Tibial nerve (tissue), 4 donors: Measurements from ENCODE around the gene CUX1. TPM values are rescaled to one million over a fixed set of nuclear protein-coding genes. Genes with fewer than 3 reads are reported as not detected.

Experiments
- DNase-seq, 2 donors: peaks; one replicate each; pipeline ENCODE4 v3.0.0-alpha.2; 2019; ENCODE audit warnings: low spot score in 2 of 2
- H3K27ac ChIP-seq, 4 donors: fragments of 200-600 bp; sonication (generic) in 3 of 4; one replicate each; pipeline ENCODE4 v1.5.1; 2017 to 2019; ENCODE audit warnings: mild to moderate bottlenecking in 1 of 4
- H3K27me3 ChIP-seq, 2 donors: fragments of 200-600 bp; sonication (generic) in 1 of 2; one replicate each; pipeline versions ENCODE4 v1.5.1 to v1.6.0; 2017 to 2019
- H3K36me3 ChIP-seq, 3 donors: fragments of 200-600 bp; sonication (generic); one replicate each; pipeline ENCODE4 v1.5.1; 2018 to 2019
- H3K4me1 ChIP-seq, 4 donors: fragments of 200-600 bp; sonication (generic) in 3 of 4; one replicate each; pipeline ENCODE4 v1.5.1; 2017 to 2019
- H3K4me3 ChIP-seq, 4 donors: fragments of 200-600 bp; sonication (generic) in 3 of 4; one replicate each; pipeline ENCODE4 v1.5.1; 2017 to 2019; ENCODE audit warnings: mild to moderate bottlenecking in 1 of 4, moderate library complexity in 1 of 4
- H3K9me3 ChIP-seq, 4 donors: fragments of 200-600 bp; sonication (generic) in 3 of 4; one replicate each; pipeline ENCODE4 v1.5.1; 2017 to 2019
- EP300 ChIP-seq, 2 donors: sonication (generic); formaldehyde crosslinking; IDR thresholded peaks; one replicate each; pipeline ENCODE4 v1.6.1; 2017; ENCODE audit warnings: antibody characterized with exemption in 2 of 2, mild to moderate bottlenecking in 1 of 2
- POLR2A ChIP-seq, 2 donors: fragments of 450-650 bp; IDR thresholded peaks; one replicate each; pipeline ENCODE4 v1.6.1; 2017; ENCODE audit warnings: antibody characterized with exemption in 2 of 2, mild to moderate bottlenecking in 2 of 2, moderate library complexity in 2 of 2
- WGBS, 2 donors: methylation state at CpG; one replicate each; pipeline ENCODE4 v1.1.5; 2018; 5-methylcytosine and 5-hydroxymethylcytosine counted together
- total RNA-seq, 4 donors: library from RNA; depleted of rRNA; stranded (reverse); fragments of >200 nt; gene quantifications; one replicate each; pipeline ENCODE4 v1.1.0, GENCODE V29; 2016
- TF ChIP-seq, protein P1 (sequence below), 5 experiments: fragments of 200-600 bp in 3 of 5; fragments of 450-650 bp in 2 of 5; sonication (generic) in 3 of 5; IDR thresholded peaks; one replicate each; pipeline ENCODE4 v1.5.1; 2016 to 2019; ENCODE audit warnings: antibody characterized with exemption in 5 of 5, mild to moderate bottlenecking in 3 of 5, moderate library complexity in 2 of 5

CUX1 gene
- total RNA-seq, 4 donors from 2014 or later: 74.5 to 104 (median 84.3) TPM

DNA sequence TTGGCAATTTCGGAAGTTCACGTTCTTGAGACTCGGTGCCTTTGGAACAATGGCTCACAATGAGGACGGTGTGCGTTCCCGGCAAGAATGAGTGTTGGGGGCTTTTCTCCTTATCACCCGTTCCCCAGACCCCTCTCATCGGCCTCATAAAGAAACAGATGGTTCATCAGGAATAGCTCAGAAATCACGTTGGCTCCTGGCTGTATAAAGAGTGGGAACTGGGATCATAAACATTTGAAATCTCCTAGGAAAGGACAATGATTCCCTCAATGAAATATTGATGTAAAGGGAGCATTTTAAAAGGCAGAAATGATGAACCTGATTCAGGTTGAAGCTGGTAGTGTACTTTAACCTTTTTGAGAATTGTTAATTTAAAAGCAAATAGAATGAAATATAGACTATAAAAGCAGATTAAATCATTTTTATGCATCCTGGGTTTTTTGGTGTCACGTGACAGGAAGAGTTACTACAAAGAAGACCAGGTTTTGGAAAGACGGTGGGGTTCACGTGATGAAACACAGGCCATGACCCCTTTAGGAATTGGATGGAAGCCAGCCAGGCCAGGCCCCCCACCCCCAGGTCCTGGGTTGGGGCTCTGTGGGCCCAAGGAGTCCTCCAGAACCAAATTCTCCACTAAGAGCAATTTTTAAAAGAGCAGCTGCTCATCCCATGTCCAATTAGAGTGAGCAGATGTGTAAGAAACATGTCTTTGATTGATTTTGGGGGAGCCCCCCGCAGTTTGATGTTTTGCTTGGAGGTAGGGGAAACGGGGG lies 63.0 kb downstream of the CUX1 start:
- DNase-seq: no peak
- peak overlapping the region in 2 of 4 donors; percentile 16 to 83 for H3K27ac ChIP-seq
- peaks cover 0 to 61% (median 14%) of the 10 kb centered on the region in 4 donors for H3K4me1 ChIP-seq
- TF ChIP-seq, protein P1, sequence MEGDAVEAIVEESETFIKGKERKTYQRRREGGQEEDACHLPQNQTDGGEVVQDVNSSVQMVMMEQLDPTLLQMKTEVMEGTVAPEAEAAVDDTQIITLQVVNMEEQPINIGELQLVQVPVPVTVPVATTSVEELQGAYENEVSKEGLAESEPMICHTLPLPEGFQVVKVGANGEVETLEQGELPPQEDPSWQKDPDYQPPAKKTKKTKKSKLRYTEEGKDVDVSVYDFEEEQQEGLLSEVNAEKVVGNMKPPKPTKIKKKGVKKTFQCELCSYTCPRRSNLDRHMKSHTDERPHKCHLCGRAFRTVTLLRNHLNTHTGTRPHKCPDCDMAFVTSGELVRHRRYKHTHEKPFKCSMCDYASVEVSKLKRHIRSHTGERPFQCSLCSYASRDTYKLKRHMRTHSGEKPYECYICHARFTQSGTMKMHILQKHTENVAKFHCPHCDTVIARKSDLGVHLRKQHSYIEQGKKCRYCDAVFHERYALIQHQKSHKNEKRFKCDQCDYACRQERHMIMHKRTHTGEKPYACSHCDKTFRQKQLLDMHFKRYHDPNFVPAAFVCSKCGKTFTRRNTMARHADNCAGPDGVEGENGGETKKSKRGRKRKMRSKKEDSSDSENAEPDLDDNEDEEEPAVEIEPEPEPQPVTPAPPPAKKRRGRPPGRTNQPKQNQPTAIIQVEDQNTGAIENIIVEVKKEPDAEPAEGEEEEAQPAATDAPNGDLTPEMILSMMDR (IDR thresholded peaks at IDR 0.05): no peak
- no peak for TF ChIP-seq EP300 (IDR thresholded peaks at IDR 0.05)
- TF ChIP-seq POLR2A (IDR thresholded peaks at IDR 0.05): no peak
- no peaks in the 10 kb centered on the region for H3K36me3 ChIP-seq
- no peaks in the 10 kb centered on the region for H3K9me3 ChIP-seq
- no peaks in the 10 kb centered on the region for H3K27me3 ChIP-seq
- H3K4me3 ChIP-seq: no peak overlapping the region
- 73% methylated on average over 14 of the region's 14 CpGs for WGBS, 2 donors

DNA sequence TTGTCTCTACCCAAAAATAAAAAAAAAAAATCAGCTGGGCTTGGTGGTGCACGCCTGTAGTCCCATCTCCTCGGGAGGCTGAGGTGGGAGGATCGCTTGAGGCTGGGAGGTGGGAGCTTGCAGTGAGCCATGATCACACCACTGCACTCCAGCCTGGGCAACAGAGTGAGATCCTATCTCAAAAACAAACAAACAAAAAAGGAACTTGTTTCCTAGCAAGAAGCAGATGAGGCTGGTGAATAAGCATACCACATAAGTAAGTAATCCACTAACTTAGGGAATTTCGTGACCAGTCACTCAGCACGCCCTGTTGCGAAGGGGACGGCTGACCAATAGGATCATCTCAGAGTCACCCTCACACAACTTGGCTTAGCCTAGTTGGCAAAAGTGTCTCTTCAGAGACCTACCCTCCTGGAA lies 64.6 kb downstream of the CUX1 start:
- H3K27me3 ChIP-seq: no peaks in the 10 kb centered on the region
- H3K27ac ChIP-seq: peak overlapping the region in 3 of 4 donors; percentile 10 to 83 (median 74)
- WGBS, 2 donors: 84 to 89% methylated on average over 7 of the region's 7 CpGs
- no peak overlapping the region for H3K4me3 ChIP-seq
- no peaks in the 10 kb centered on the region for H3K9me3 ChIP-seq
- H3K36me3 ChIP-seq: no peaks in the 10 kb centered on the region
- DNase-seq: no peak
- TF ChIP-seq EP300 (IDR thresholded peaks at IDR 0.05) (no peak), POLR2A (IDR thresholded peaks at IDR 0.05) (no peak)
- TF ChIP-seq, protein P1 (IDR thresholded peaks at IDR 0.05): no peak
- peaks cover 0 to 65% (median 14%) of the 10 kb centered on the region in 4 donors for H3K4me1 ChIP-seq

DNA sequence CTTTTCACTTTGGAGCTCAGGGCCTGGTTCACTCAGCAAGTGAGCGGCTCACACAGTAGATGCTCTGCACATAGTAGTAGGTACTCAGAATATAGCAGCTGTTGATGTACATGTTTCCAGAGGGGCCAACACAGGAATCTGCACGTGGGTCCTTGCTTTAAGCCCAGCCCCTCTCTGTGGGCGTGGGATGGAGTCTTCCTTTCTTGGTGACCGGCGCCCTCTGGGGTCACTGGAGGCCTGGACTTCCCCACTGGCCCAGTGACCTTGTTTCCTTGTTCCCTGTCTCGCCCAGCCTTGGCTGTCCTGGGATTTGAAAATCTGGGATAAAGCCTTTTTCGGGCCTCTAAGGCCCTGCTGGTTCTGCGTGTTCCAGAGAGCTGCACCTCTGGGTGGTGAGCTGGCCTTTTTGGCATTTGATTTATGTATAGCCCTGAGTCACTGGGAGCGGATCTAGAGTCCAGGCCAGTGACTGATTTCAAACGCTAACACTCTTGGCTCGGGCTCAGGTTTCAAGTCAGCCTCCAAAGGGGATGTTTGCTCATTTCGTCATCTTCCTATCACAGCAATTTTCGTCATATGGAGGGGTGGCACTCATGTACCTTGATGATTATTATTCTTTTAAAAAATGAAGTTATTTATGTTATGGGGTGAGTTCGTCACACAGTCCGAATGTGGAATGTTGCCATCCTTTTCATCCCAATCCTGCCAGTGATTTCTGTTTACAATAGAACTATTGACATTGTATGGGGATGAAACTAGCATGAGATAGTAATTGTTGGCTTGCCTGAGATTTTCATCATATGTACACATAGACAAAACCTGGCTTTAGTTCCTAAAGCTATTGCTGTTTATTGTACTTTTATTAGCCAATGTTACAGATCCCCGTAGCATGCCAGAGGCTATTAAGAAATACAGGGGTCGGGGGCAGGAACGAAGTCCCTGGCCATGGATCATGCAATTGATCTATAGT lies 65.5 kb downstream of the CUX1 start:
- no peak overlapping the region for H3K4me3 ChIP-seq
- TF ChIP-seq, protein P1 (IDR thresholded peaks at IDR 0.05): no peak
- peak; percentile 25 to 83 for TF ChIP-seq EP300 (IDR thresholded peaks at IDR 0.05)
- no peaks in the 10 kb centered on the region for H3K36me3 ChIP-seq
- H3K4me1 ChIP-seq: peaks cover 0 to 65% (median 14%) of the 10 kb centered on the region in 4 donors
- 27 to 32% methylated on average over 18 of the region's 18 CpGs for WGBS, 2 donors
- no peaks in the 10 kb centered on the region for H3K9me3 ChIP-seq
- H3K27me3 ChIP-seq: no peaks in the 10 kb centered on the region
- peak; percentile 51 to 84 for DNase-seq
- peak overlapping the region; percentile 10 to 83 (median 64) for H3K27ac ChIP-seq

DNA sequence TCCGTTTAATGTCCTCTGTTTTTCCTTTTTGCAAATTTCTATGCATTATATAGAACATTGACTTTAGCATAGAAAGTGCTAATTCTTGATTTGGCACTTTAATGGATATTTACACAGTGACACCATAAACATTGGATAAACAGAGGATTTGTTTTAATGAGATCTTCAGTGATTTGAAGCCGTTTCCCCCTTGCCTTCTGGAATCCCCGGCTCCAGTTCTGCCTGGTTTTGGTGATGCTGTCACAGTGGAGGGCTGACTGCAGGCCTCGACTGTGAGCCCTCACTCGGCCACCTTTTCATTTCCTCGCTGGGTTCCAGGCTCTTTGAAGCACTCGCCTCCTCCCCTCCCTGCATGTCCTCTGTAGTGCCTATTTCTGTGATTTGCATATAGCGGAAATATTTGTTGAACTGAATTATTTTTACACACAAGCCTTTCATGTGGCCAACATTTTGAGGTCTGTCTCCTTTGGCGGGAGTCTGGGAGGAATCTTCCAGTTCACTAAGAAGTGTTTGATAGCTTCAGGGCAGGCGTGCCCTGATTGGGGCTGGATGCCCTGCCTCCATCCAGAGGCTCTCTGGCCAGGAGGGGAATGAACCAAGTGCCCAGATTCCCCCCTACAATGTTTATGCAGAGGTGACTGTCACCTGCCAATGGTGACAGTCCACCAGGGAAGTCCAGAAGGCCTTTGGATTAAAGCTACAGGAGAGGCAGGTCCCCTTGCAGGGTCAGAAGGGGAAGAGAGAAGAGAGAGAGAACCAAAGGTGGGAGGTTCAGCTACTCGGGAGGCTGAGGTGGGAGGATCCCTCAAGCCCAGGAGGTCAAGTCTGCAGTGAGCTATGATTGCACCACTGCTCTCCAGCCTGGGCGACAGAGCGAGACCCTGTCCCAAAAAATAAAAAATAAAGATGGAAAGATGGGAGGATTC lies 67.5 kb downstream of the CUX1 start:
- Histone ChIP-seq H3K4me3 (no peak overlapping the region), H3K36me3 (no peaks in the 10 kb centered on the region), H3K27ac (peak overlapping the region in 1 of 4 donors; percentile 11), H3K9me3 (no peaks in the 10 kb centered on the region), H3K4me1 (peaks cover 0 to 54% (median 14%) of the 10 kb centered on the region in 4 donors), H3K27me3 (no peaks in the 10 kb centered on the region)
- no peak for TF ChIP-seq POLR2A (IDR thresholded peaks at IDR 0.05)
- TF ChIP-seq, protein P1 (IDR thresholded peaks at IDR 0.05): no peak
- no peak for TF ChIP-seq EP300 (IDR thresholded peaks at IDR 0.05)
- 75 to 85% methylated on average over 13 of the region's 13 CpGs for WGBS, 2 donors
- no peak for DNase-seq
